ENCODE data around the gene ZEB2. TPM values are rescaled to one million over a fixed set of nuclear protein-coding genes. Genes with fewer than 3 reads are reported as not detected.

The ZEB2 gene
- total and polyA plus RNA-seq, 12 donors, result 17.2 to 99.5 (median 83.0) TPM

GRCh38 chr2:144452169-144452988 lies 67.5 kb downstream of the ZEB2 start:
- peak in 2 of 9 donors; percentile 8 to 27 for TF ChIP-seq CTCF (IDR thresholded peaks at IDR 0.05)
- WGBS, 2 donors, result 16 to 21% methylated on average over 15 of the region's 15 CpGs
- peaks cover 0 to 26% (median 0%) of the 10 kb centered on the region in 9 donors for H3K36me3 ChIP-seq
- H3K27ac ChIP-seq, result peak overlapping the region; percentile 30 to 70 (median 61)
- peak in 4 of 8 donors; percentile 9 to 28 (median 18) for ATAC-seq
- H3K9me3 ChIP-seq, result no peaks in the 10 kb centered on the region
- intact Hi-C loops (cut with DNase I), result loop anchor here in 3 of 10 donors (10.0 kb wide), 2 partner anchors 52 to 62 kb away; no protein-coding TSS in a partner anchor
- H3K4me1 ChIP-seq, result peaks cover 4 to 99% (median 78%) of the 10 kb centered on the region in 9 donors
- no peak for DNase-seq
- no peaks in the 10 kb centered on the region for H3K27me3 ChIP-seq
- peak overlapping the region in 9 of 10 donors; percentile 8 to 46 (median 34) for H3K4me3 ChIP-seq

GRCh38 chr2:144451443-144451842 lies 68.5 kb downstream of the ZEB2 start:
- ATAC-seq (no peak), DNase-seq (no peak)
- Histone ChIP-seq H3K4me1 (peaks cover 4 to 97% (median 68%) of the 10 kb centered on the region in 9 donors), H3K36me3 (peaks cover 0 to 34% (median 0%) of the 10 kb centered on the region in 9 donors), H3K4me3 (no peak overlapping the region), H3K9me3 (no peaks in the 10 kb centered on the region), H3K27me3 (no peaks in the 10 kb centered on the region), H3K27ac (peak overlapping the region in 3 of 10 donors; percentile 56 to 69 (median 68))
- WGBS, 2 donors, result 92 to 97% methylated on average over 2 of the region's 2 CpGs
- TF ChIP-seq CTCF (IDR thresholded peaks at IDR 0.05), result no peak
- intact Hi-C loops (cut with DNase I), result loop anchor here in 3 of 10 donors (10.0 kb wide), 2 partner anchors 53 to 63 kb away; no protein-coding TSS in a partner anchor

GRCh38 chr2:144449028-144449406 lies 70.9 kb downstream of the ZEB2 start:
- Histone ChIP-seq H3K4me3 (peak overlapping the region in 6 of 10 donors; percentile 5 to 28 (median 19)), H3K4me1 (peaks cover 4 to 95% (median 49%) of the 10 kb centered on the region in 9 donors), H3K36me3 (peaks cover 0 to 53% (median 0%) of the 10 kb centered on the region in 9 donors), H3K9me3 (no peaks in the 10 kb centered on the region), H3K27ac (peak overlapping the region in 8 of 10 donors; percentile 38 to 75 (median 68)), H3K27me3 (no peaks in the 10 kb centered on the region)
- peak; percentile 13 to 62 (median 46) for TF ChIP-seq CTCF (IDR thresholded peaks at IDR 0.05)
- WGBS, 2 donors, result 35 to 42% methylated on average over 7 of the region's 7 CpGs
- intact Hi-C loops (cut with DNase I), result loop anchor here in 2 of 10 donors (5.0 to 10.0 kb wide), 2 partner anchors 63 to 66 kb away; no protein-coding TSS in a partner anchor
- DNase-seq (peak in 1 of 2 donors; percentile 21), ATAC-seq (peak; percentile 30 to 73 (median 52))

GRCh38 chr2:144448389-144449027 lies 71.4 kb downstream of the ZEB2 start:
- Histone ChIP-seq H3K9me3 (no peaks in the 10 kb centered on the region), H3K4me3 (peak overlapping the region in 5 of 10 donors; percentile 5 to 28 (median 20)), H3K4me1 (peaks cover 4 to 95% (median 49%) of the 10 kb centered on the region in 9 donors), H3K36me3 (peaks cover 0 to 55% (median 0%) of the 10 kb centered on the region in 9 donors), H3K27me3 (no peaks in the 10 kb centered on the region), H3K27ac (peak overlapping the region in 8 of 10 donors; percentile 38 to 75 (median 68))
- no peak for TF ChIP-seq CTCF (IDR thresholded peaks at IDR 0.05)
- intact Hi-C loops (cut with DNase I), result loop anchor here in 2 of 10 donors (5.0 to 10.0 kb wide), 2 partner anchors 64 to 66 kb away; no protein-coding TSS in a partner anchor
- peak in 6 of 8 donors; percentile 12 to 53 (median 26) for ATAC-seq
- DNase-seq, result no peak
- 51 to 55% methylated on average over 10 of the region's 10 CpGs for WGBS, 2 donors
